ENCODE results near the gene NELL1.

Gene NELL1

GRCh38 chr11:20707876-20708275 lies 38.5 kb downstream of the NELL1 start:
- TF ChIP-seq, protein P1, sequence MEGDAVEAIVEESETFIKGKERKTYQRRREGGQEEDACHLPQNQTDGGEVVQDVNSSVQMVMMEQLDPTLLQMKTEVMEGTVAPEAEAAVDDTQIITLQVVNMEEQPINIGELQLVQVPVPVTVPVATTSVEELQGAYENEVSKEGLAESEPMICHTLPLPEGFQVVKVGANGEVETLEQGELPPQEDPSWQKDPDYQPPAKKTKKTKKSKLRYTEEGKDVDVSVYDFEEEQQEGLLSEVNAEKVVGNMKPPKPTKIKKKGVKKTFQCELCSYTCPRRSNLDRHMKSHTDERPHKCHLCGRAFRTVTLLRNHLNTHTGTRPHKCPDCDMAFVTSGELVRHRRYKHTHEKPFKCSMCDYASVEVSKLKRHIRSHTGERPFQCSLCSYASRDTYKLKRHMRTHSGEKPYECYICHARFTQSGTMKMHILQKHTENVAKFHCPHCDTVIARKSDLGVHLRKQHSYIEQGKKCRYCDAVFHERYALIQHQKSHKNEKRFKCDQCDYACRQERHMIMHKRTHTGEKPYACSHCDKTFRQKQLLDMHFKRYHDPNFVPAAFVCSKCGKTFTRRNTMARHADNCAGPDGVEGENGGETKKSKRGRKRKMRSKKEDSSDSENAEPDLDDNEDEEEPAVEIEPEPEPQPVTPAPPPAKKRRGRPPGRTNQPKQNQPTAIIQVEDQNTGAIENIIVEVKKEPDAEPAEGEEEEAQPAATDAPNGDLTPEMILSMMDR (conservative IDR thresholded peaks at IDR 0.05; ENCODE audit: low read length), result no peak
- TF ChIP-seq EZH2phosphoT487 (IDR thresholded peaks at IDR 0.05; ENCODE audit: borderline replicate concordance), result no peak
- Histone ChIP-seq H3K27me3 (ENCODE audit: insufficient read depth, low read length, poor library complexity, severe bottlenecking) (no peaks in the 10 kb centered on the region), H3K9me2 (replicated peaks; ENCODE audit: low read depth, low read length) (no peaks in the 10 kb centered on the region), H4K20me1 (ENCODE audit: insufficient read depth, low read length, poor library complexity, severe bottlenecking) (no peaks in the 10 kb centered on the region), H3K4me3 (ENCODE audit: low read length, poor library complexity, severe bottlenecking) (no peak overlapping the region), H3K4me1 (ENCODE audit: insufficient read depth, low read length, poor library complexity, severe bottlenecking) (no peaks in the 10 kb centered on the region), H3K36me3 (ENCODE audit: insufficient read depth, low read length) (no peaks in the 10 kb centered on the region), H3K79me2 (ENCODE audit: insufficient read depth, low read length) (no peaks in the 10 kb centered on the region), H3K9me3 (ENCODE audit: insufficient read depth, low read depth, low read length) (no peaks in the 10 kb centered on the region), H3K4me2 (ENCODE audit: low read depth, low read length, poor library complexity, severe bottlenecking) (no peak overlapping the region), H2AFZ (ENCODE audit: low read length) (no peak overlapping the region), H3K9ac (ENCODE audit: low read depth, low read length, poor library complexity, severe bottlenecking) (no peak overlapping the region), H3F3A (ENCODE audit: low read depth) (no peaks in the 10 kb centered on the region)

DNA sequence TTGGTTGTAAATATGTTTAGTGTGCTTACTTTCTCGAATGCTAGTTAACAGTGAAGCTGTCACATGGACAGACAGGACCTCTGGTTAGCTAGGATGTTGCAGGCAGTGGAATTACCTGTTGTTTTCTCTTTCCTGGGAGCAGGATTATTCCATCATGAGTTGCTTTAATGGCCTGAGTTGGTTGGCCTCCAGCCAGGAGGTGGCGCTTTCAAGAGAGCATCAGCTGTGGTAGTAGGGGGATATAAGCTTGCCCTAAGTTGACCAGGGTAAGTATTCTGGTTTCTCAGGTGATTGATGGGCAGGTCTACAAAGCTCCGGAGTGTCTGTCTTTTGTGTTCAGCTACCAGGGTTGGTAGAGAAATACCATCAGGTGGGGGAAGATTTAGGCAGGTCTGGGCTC lies 43.5 kb downstream of the NELL1 start:
- no peaks in the 10 kb centered on the region for H3K79me2 ChIP-seq (ENCODE audit: insufficient read depth, low read length)
- no peaks in the 10 kb centered on the region for H3F3A ChIP-seq (ENCODE audit: low read depth)
- H3K4me1 ChIP-seq (ENCODE audit: insufficient read depth, low read length, poor library complexity, severe bottlenecking), result no peaks in the 10 kb centered on the region
- TF ChIP-seq, protein P1 (conservative IDR thresholded peaks at IDR 0.05; ENCODE audit: low read length), result no peak
- no peak for TF ChIP-seq EZH2phosphoT487 (IDR thresholded peaks at IDR 0.05; ENCODE audit: borderline replicate concordance)
- no peaks in the 10 kb centered on the region for H4K20me1 ChIP-seq (ENCODE audit: insufficient read depth, low read length, poor library complexity, severe bottlenecking)
- H3K4me3 ChIP-seq (ENCODE audit: low read length, poor library complexity, severe bottlenecking), result no peak overlapping the region
- no peak overlapping the region for H3K9ac ChIP-seq (ENCODE audit: low read depth, low read length, poor library complexity, severe bottlenecking)
- no peaks in the 10 kb centered on the region for H3K9me2 ChIP-seq (replicated peaks; ENCODE audit: low read depth, low read length)
- no peaks in the 10 kb centered on the region for H3K36me3 ChIP-seq (ENCODE audit: insufficient read depth, low read length)
- no peak overlapping the region for H2AFZ ChIP-seq (ENCODE audit: low read length)
- no peak overlapping the region for H3K4me2 ChIP-seq (ENCODE audit: low read depth, low read length, poor library complexity, severe bottlenecking)
- H3K9me3 ChIP-seq (ENCODE audit: insufficient read depth, low read depth, low read length), result no peaks in the 10 kb centered on the region
- H3K27me3 ChIP-seq (ENCODE audit: insufficient read depth, low read length, poor library complexity, severe bottlenecking), result no peaks in the 10 kb centered on the region

DNA sequence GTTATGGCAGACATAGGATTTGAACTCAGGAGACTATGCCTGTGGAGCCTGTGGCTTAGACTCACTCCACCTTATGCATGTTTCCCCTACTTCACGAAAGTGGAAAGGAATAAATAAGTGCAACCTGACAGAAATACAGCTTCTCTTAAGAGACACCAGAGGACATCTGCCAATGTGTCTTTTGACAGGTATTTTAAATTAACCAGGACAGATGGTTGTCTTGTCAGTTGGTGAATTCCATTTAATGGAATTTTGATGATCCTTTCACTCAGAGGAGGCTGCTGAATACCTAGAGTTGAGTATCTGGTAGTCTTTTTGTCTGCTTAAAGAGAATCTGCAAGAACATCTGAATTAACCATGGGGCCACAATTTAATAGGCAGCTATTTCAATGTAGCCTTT lies 46.1 kb downstream of the NELL1 start:
- Histone ChIP-seq H3K27me3 (ENCODE audit: insufficient read depth, low read length, poor library complexity, severe bottlenecking) (no peaks in the 10 kb centered on the region), H3F3A (ENCODE audit: low read depth) (no peaks in the 10 kb centered on the region), H3K4me1 (ENCODE audit: insufficient read depth, low read length, poor library complexity, severe bottlenecking) (no peaks in the 10 kb centered on the region), H3K79me2 (ENCODE audit: insufficient read depth, low read length) (no peaks in the 10 kb centered on the region), H3K9me3 (ENCODE audit: insufficient read depth, low read depth, low read length) (no peaks in the 10 kb centered on the region), H3K9ac (ENCODE audit: low read depth, low read length, poor library complexity, severe bottlenecking) (no peak overlapping the region), H2AFZ (ENCODE audit: low read length) (no peak overlapping the region), H4K20me1 (ENCODE audit: insufficient read depth, low read length, poor library complexity, severe bottlenecking) (no peaks in the 10 kb centered on the region), H3K4me2 (ENCODE audit: low read depth, low read length, poor library complexity, severe bottlenecking) (no peak overlapping the region), H3K4me3 (ENCODE audit: low read length, poor library complexity, severe bottlenecking) (no peak overlapping the region), H3K9me2 (replicated peaks; ENCODE audit: low read depth, low read length) (no peaks in the 10 kb centered on the region), H3K36me3 (ENCODE audit: insufficient read depth, low read length) (no peaks in the 10 kb centered on the region)
- TF ChIP-seq, protein P1 (conservative IDR thresholded peaks at IDR 0.05; ENCODE audit: low read length), result no peak
- TF ChIP-seq EZH2phosphoT487 (IDR thresholded peaks at IDR 0.05; ENCODE audit: borderline replicate concordance), result no peak
